ENCODE measurements around the gene MYO18A.

The MYO18A gene

GRCh38 chr17:29168079-29168758, 12.0 kb downstream of the MYO18A start:
- Histone ChIP-seq H3K4me3 (ENCODE audit: low read length) (no peak overlapping the region), H3K4me2 (ENCODE audit: low read length) (no peak overlapping the region), H3K36me3 (replicated peaks; ENCODE audit: low read depth, low read length) (no peaks in the 10 kb centered on the region), H3K9ac (ENCODE audit: low read length) (no peak overlapping the region), H2AFZ (ENCODE audit: low read depth, low read length) (no peak overlapping the region), H4K20me1 (ENCODE audit: insufficient read depth, low read length) (no peaks in the 10 kb centered on the region), H3K27me3 (ENCODE audit: low read depth, low read length) (no peaks in the 10 kb centered on the region), H3K79me2 (ENCODE audit: low read length) (no peaks in the 10 kb centered on the region), H3K4me1 (ENCODE audit: low read length) (no peaks in the 10 kb centered on the region), H3K9me3 (ENCODE audit: insufficient read depth, low read length) (no peaks in the 10 kb centered on the region), H3K27ac (ENCODE audit: low read length) (no peak overlapping the region)
- no peak for TF ChIP-seq CTCF (IDR thresholded peaks at IDR 0.05; ENCODE audit: low read depth, low read length)
- TF ChIP-seq EZH2phosphoT487 (IDR thresholded peaks at IDR 0.05; ENCODE audit: low read depth) = no peak

DNA sequence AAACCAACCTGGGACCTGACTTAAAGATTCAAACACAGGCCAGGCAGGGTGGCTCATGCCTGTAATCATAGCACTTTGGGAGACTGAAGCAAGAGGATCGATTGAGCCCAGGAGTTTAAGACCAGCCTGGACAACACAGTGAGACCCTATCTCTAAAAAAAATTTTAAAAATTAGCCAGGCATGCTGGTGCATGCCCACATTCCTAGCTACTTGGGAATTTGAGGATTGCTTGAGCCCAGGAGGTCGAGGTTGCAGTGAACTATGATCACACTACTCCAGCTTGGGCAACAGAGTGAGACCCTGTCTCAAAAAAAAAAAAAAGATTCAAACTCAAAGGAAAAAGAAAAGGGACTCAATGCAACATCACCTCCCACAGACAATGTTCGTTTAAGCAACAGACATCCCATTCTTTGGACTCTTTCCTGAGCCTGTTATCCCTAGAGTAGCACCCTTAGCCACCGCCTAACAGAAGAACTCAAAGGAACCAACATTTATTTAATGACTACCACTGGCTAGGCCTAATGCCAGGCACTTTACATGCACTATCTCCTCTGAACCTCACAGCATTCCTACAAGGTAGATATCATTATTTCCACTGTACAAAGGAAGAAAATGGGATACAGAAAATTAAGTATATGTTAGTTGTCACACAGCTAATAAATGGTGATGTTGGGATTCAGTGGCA, 12.7 kb downstream of the MYO18A start:
- Histone ChIP-seq H3K36me3 (replicated peaks; ENCODE audit: low read depth, low read length) (no peaks in the 10 kb centered on the region), H3K4me3 (ENCODE audit: low read length) (no peak overlapping the region), H3K27me3 (ENCODE audit: low read depth, low read length) (no peaks in the 10 kb centered on the region), H3K9me3 (ENCODE audit: insufficient read depth, low read length) (no peaks in the 10 kb centered on the region), H2AFZ (ENCODE audit: low read depth, low read length) (no peak overlapping the region), H3K79me2 (ENCODE audit: low read length) (no peaks in the 10 kb centered on the region), H3K27ac (ENCODE audit: low read length) (no peak overlapping the region), H3K4me2 (ENCODE audit: low read length) (no peak overlapping the region), H4K20me1 (ENCODE audit: insufficient read depth, low read length) (no peaks in the 10 kb centered on the region), H3K9ac (ENCODE audit: low read length) (no peak overlapping the region), H3K4me1 (ENCODE audit: low read length) (no peaks in the 10 kb centered on the region)
- TF ChIP-seq CTCF (IDR thresholded peaks at IDR 0.05; ENCODE audit: low read depth, low read length) (no peak), EZH2phosphoT487 (IDR thresholded peaks at IDR 0.05; ENCODE audit: low read depth) (no peak)

GRCh38 chr17:29166507-29166887, 13.7 kb downstream of the MYO18A start:
- Histone ChIP-seq H3K4me1 (ENCODE audit: low read length) (no peaks in the 10 kb centered on the region), H4K20me1 (ENCODE audit: insufficient read depth, low read length) (no peaks in the 10 kb centered on the region), H3K9ac (ENCODE audit: low read length) (no peak overlapping the region), H3K4me3 (ENCODE audit: low read length) (no peak overlapping the region), H3K79me2 (ENCODE audit: low read length) (no peaks in the 10 kb centered on the region), H3K4me2 (ENCODE audit: low read length) (no peak overlapping the region), H3K9me3 (ENCODE audit: insufficient read depth, low read length) (no peaks in the 10 kb centered on the region), H3K36me3 (replicated peaks; ENCODE audit: low read depth, low read length) (no peaks in the 10 kb centered on the region), H3K27ac (ENCODE audit: low read length) (no peak overlapping the region), H3K27me3 (ENCODE audit: low read depth, low read length) (no peaks in the 10 kb centered on the region), H2AFZ (ENCODE audit: low read depth, low read length) (no peak overlapping the region)
- no peak for TF ChIP-seq EZH2phosphoT487 (IDR thresholded peaks at IDR 0.05; ENCODE audit: low read depth)
- TF ChIP-seq CTCF (IDR thresholded peaks at IDR 0.05; ENCODE audit: low read depth, low read length) = no peak

DNA sequence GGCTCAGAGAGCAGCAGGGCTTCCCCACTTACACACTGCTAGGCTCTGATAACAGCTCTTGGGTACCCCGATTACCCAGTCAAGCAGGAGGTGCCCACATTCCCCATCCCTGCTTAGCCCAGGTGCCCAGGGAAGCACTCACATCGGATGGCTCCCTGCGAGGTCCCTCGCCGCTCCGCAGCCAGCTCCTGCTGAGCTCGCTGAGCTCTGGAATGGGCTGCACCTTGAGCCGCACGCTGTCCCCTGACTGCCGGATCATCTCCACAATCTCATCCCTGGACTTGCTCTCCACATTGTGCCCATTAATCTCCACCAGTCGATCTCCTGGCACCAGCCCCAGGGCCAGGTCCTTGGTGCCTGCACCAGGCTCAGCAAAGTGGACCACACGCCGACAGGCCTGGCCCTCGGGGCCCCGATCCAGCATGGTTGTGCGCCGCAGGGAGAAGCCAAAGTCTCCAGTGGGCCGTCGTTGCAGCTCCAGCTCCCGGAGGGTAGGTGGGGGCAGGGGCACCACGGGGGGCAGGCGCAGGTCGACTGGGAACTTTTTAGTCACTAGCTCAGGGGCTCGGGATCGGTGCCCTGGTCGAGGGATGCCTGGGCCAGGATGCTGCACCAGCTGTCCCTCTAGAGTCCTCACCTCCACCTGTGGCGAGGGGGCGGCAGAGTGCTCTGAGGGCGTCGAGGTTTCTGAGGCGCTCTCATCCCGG, 14.2 kb downstream of the MYO18A start:
- Histone ChIP-seq H3K4me3 (ENCODE audit: low read length) (no peak overlapping the region), H3K4me1 (ENCODE audit: low read length) (no peaks in the 10 kb centered on the region), H3K79me2 (ENCODE audit: low read length) (no peaks in the 10 kb centered on the region), H3K27ac (ENCODE audit: low read length) (no peak overlapping the region), H4K20me1 (ENCODE audit: insufficient read depth, low read length) (no peaks in the 10 kb centered on the region), H3K9me3 (ENCODE audit: insufficient read depth, low read length) (no peaks in the 10 kb centered on the region), H3K4me2 (ENCODE audit: low read length) (no peak overlapping the region), H3K36me3 (replicated peaks; ENCODE audit: low read depth, low read length) (no peaks in the 10 kb centered on the region), H3K9ac (ENCODE audit: low read length) (no peak overlapping the region), H2AFZ (ENCODE audit: low read depth, low read length) (no peak overlapping the region), H3K27me3 (ENCODE audit: low read depth, low read length) (no peaks in the 10 kb centered on the region)
- TF ChIP-seq EZH2phosphoT487 (IDR thresholded peaks at IDR 0.05; ENCODE audit: low read depth) = no peak
- TF ChIP-seq CTCF (IDR thresholded peaks at IDR 0.05; ENCODE audit: low read depth, low read length) = no peak
